ENCODE measurements around the gene FAM222B.

DNA sequence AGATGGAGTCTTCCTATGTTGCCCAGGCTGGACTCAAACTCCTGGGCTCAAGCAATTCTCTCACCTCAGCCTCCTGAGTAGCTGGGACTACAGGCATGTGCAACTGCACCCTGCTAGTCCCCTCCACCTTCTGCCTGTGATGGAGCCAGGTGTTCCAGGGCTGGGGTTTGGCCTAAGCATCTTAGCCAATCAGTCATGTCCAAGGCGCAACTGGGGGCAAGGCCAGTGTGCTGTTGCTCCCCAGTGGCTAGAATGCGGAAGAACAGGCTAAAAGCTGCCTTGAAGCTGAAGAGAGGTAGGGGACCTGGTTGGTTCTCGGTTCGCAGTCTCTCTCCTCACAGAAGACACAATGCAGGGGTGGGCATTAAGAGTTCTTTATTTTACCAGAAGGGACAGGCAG lies 36.4 kb upstream of the FAM222B start:
- TF ChIP-seq, protein P1, sequence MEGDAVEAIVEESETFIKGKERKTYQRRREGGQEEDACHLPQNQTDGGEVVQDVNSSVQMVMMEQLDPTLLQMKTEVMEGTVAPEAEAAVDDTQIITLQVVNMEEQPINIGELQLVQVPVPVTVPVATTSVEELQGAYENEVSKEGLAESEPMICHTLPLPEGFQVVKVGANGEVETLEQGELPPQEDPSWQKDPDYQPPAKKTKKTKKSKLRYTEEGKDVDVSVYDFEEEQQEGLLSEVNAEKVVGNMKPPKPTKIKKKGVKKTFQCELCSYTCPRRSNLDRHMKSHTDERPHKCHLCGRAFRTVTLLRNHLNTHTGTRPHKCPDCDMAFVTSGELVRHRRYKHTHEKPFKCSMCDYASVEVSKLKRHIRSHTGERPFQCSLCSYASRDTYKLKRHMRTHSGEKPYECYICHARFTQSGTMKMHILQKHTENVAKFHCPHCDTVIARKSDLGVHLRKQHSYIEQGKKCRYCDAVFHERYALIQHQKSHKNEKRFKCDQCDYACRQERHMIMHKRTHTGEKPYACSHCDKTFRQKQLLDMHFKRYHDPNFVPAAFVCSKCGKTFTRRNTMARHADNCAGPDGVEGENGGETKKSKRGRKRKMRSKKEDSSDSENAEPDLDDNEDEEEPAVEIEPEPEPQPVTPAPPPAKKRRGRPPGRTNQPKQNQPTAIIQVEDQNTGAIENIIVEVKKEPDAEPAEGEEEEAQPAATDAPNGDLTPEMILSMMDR (IDR thresholded peaks at IDR 0.05) = no peak
- TF ChIP-seq EZH2 (IDR thresholded peaks at IDR 0.05; ENCODE audit: borderline replicate concordance, insufficient read depth, low read depth, low read length, poor library complexity, severe bottlenecking) = no peak
